SK-N-SH treated with all-trans-retinoic acid at 6 μM for 48 hours (cell line): ENCODE results near the gene ZNF618.

ENCODE experiments used
- ATAC-seq: fragments of 200-7000 bp; cut with Tn5 transposase; 3 replicates; pipeline ENCODE4 v1.9.1; 2020; ENCODE audit warnings: mild to moderate bottlenecking, moderate library complexity
- ARNTL ChIP-seq: fragments of 450-650 bp; formaldehyde crosslinking; IDR thresholded peaks from 2 replicates; pipeline ENCODE4 v1.5.0; 2020; ENCODE audit warnings: low read depth, mild to moderate bottlenecking, moderate library complexity, borderline replicate concordance
- BACH2 ChIP-seq: fragments of 250-450 bp; sonication (Bioruptor Pico); IDR thresholded peaks from 2 replicates; pipeline ENCODE4 v1.9.0; 2021; ENCODE audit warnings: mild to moderate bottlenecking, borderline replicate concordance
- CSDC2 ChIP-seq: fragments of 250-450 bp; sonication (Bioruptor Pico); IDR thresholded peaks from 2 replicates; pipeline ENCODE4 v1.5.0; 2020; ENCODE audit warnings: mild to moderate bottlenecking, moderate library complexity
- CSRNP3 ChIP-seq: fragments of 250-450 bp; sonication (Bioruptor Pico); IDR thresholded peaks from 2 replicates; pipeline ENCODE4 v1.5.1; 2021; ENCODE audit warnings: mild to moderate bottlenecking, moderate library complexity
- ESRRG ChIP-seq: fragments of 250-450 bp; sonication (Bioruptor Pico); IDR thresholded peaks from 2 replicates; pipeline ENCODE4 v1.6.1; 2021; ENCODE audit warnings: mild to moderate bottlenecking
- GLIS3 ChIP-seq: fragments of 250-450 bp; sonication (Bioruptor Pico); IDR thresholded peaks from 2 replicates; pipeline ENCODE4 v1.5.0; 2020; ENCODE audit warnings: mild to moderate bottlenecking, moderate library complexity
- OSR1 ChIP-seq: fragments of 250-450 bp; sonication (Bioruptor Pico); IDR thresholded peaks from 2 replicates; pipeline ENCODE4 v1.8.0; 2022; ENCODE audit warnings: moderate library complexity, mild to moderate bottlenecking, inconsistent platforms
- PATZ1 ChIP-seq: fragments of 250-450 bp; sonication (Bioruptor Pico); IDR thresholded peaks from 2 replicates; pipeline ENCODE4 v1.8.0; 2020; ENCODE audit warnings: mild to moderate bottlenecking, moderate library complexity, borderline replicate concordance
- POU6F1 ChIP-seq: fragments of 250-450 bp; sonication (Bioruptor Pico); IDR thresholded peaks from 2 replicates; pipeline ENCODE4 v1.8.0; 2021; ENCODE audit warnings: low read depth, mild to moderate bottlenecking, moderate library complexity, borderline replicate concordance
- PPARA ChIP-seq: fragments of 250-450 bp; sonication (Bioruptor Pico); IDR thresholded peaks from 2 replicates; pipeline ENCODE4 v1.5.0; 2020; ENCODE audit warnings: mild to moderate bottlenecking, borderline replicate concordance
- RARB ChIP-seq: fragments of 250-450 bp; sonication (Bioruptor Pico); IDR thresholded peaks from 2 replicates; pipeline ENCODE4 v1.8.0; 2021; ENCODE audit warnings: mild to moderate bottlenecking, moderate library complexity
- SNAI2 ChIP-seq: fragments of 250-450 bp; sonication (Bioruptor Pico); IDR thresholded peaks from 2 replicates; pipeline ENCODE4 v1.5.0; 2020; ENCODE audit warnings: mild to moderate bottlenecking, moderate library complexity
- TCF4 ChIP-seq: fragments of 250-450 bp; sonication (Bioruptor Pico); IDR thresholded peaks from 2 replicates; pipeline ENCODE4 v1.8.0; 2021; ENCODE audit warnings: mild to moderate bottlenecking, moderate library complexity, borderline replicate concordance
- TOX ChIP-seq: fragments of 250-450 bp; sonication (Bioruptor Pico); IDR thresholded peaks from 2 replicates; pipeline ENCODE4 v1.8.0; 2021; ENCODE audit warnings: mild to moderate bottlenecking, moderate library complexity, borderline replicate concordance
- TSHZ2 ChIP-seq: fragments of 250-450 bp; sonication (Bioruptor Pico); IDR thresholded peaks from 2 replicates; pipeline ENCODE4 v1.5.0; 2020; ENCODE audit warnings: mild to moderate bottlenecking, moderate library complexity
- ZC3H10 ChIP-seq: fragments of 250-450 bp; sonication (Bioruptor Pico); IDR thresholded peaks from 2 replicates; pipeline ENCODE4 v1.5.1; 2021; ENCODE audit warnings: mild to moderate bottlenecking, moderate library complexity
- ZFP3 ChIP-seq: fragments of 250-450 bp; sonication (Bioruptor Pico); IDR thresholded peaks from 2 replicates; pipeline ENCODE4 v1.5.0; 2020; ENCODE audit warnings: mild to moderate bottlenecking, moderate library complexity
- ZFP30 ChIP-seq: fragments of 450-650 bp; formaldehyde crosslinking; IDR thresholded peaks from 2 replicates; pipeline ENCODE4 v1.5.0; 2022; ENCODE audit warnings: mild to moderate bottlenecking, moderate library complexity
- ZNF565 ChIP-seq: fragments of 450-650 bp; formaldehyde crosslinking; conservative IDR thresholded peaks from 2 replicates; pipeline ENCODE4 v1.5.0; 2020; ENCODE audit warnings: low read depth, mild to moderate bottlenecking, moderate library complexity
- ZNF70 ChIP-seq: fragments of 450-650 bp; formaldehyde crosslinking; IDR thresholded peaks from 2 replicates; pipeline ENCODE4 v1.5.0; 2020; ENCODE audit warnings: mild to moderate bottlenecking, moderate library complexity
- ZNF8 ChIP-seq: fragments of 450-650 bp; formaldehyde crosslinking; IDR thresholded peaks from 2 replicates; pipeline ENCODE4 v1.5.0; 2020; ENCODE audit warnings: mild to moderate bottlenecking, moderate library complexity
- TF ChIP-seq, protein P1 (sequence below): fragments of 250-450 bp; sonication (Bioruptor Pico); IDR thresholded peaks from 2 replicates; pipeline ENCODE4 v1.5.1; 2020; ENCODE audit warnings: low read depth, mild to moderate bottlenecking, moderate library complexity

The ZNF618 gene

DNA sequence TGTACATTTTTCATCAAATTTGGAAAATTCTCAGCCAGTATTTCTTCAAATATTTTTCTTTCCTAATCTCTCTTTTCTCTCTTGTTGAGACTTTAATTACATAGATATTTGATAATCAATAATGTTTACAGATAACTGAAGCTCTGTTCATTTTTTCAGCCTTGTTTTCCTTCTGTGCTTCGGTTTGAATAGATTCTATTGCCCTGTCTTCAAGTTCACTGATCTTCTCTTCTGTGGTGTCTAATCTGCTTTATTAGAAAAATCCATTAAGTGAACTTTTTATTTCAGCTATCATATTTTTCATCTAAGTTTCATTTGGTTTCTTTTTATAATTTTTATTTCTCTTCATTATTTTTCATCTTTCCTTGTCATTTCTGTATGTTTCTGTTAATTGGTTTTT, 147.9 kb downstream of the ZNF618 start:
- TF ChIP-seq TCF4 (CRISPR knock-in tag) (no peak), ZFP30 (peak; percentile 99), PPARA (CRISPR knock-in tag) (no peak), ARNTL (no peak), GLIS3 (CRISPR knock-in tag) (no peak)
- no peak for ATAC-seq

DNA sequence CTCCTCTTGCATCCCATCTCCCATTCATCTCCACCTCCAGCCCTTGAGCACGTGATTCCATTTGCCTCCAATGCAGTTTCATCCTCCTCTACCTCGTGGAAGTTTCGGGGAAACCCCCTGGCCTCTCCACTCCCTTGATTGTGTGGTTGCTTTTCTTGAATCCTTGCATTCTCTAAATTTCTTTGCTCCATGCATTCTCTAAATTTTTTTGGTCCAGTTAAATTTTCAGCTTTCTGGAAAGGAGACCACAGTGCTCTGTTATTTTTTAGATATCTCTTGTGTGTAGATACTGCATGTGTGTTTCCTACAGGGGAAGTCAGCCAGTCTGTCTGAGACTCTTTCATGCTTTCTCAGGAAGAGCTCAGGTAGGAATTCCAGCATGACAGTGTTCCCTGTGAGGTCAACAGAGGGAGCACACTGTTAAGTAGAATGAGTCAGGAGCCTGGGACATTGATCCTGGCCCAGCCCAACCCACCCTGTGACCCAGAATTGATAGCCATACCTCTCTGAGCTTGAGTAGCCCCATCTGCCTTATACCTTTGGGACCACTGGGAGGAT, 149.2 kb downstream of the ZNF618 start:
- no peak for TF ChIP-seq ZNF565 (CRISPR knock-in tag)
- no peak for TF ChIP-seq POU6F1 (CRISPR knock-in tag)
- no peak for TF ChIP-seq ZC3H10 (CRISPR knock-in tag)
- TF ChIP-seq CSRNP3 (CRISPR knock-in tag), result no peak
- no peak for TF ChIP-seq BACH2 (CRISPR knock-in tag)
- TF ChIP-seq, protein P1, sequence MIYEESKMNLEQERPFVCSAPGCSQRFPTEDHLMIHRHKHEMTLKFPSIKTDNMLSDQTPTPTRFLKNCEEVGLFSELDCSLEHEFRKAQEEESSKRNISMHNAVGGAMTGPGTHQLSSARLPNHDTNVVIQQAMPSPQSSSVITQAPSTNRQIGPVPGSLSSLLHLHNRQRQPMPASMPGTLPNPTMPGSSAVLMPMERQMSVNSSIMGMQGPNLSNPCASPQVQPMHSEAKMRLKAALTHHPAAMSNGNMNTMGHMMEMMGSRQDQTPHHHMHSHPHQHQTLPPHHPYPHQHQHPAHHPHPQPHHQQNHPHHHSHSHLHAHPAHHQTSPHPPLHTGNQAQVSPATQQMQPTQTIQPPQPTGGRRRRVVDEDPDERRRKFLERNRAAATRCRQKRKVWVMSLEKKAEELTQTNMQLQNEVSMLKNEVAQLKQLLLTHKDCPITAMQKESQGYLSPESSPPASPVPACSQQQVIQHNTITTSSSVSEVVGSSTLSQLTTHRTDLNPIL (CRISPR knock-in tag), result no peak
- TF ChIP-seq CSDC2 (CRISPR knock-in tag), result no peak
- no peak for TF ChIP-seq RARB (CRISPR knock-in tag)
- no peak for TF ChIP-seq SNAI2 (CRISPR knock-in tag)
- no peak for TF ChIP-seq ZFP3 (CRISPR knock-in tag)
- TF ChIP-seq ARNTL, result no peak
- no peak for ATAC-seq

DNA sequence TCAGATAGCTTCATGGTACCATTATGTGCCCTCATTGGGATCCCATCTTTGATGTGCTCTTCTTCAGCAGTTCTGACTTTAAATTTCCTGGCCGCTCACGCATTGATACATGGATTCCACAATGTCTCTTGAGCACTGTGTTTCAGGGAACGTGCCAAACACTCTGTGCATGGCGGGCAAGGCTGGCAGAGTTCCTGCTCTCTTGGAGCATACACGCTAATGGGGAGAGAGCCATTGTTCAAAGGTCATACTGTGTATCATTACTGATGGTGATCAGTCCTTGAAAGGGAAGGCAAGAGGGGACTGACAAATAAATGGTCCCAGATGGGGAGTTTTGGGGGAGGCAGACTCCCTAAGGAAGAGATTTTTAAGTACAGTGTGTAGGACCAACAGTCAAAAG, 149.7 kb downstream of the ZNF618 start:
- TF ChIP-seq TSHZ2, result no peak
- TF ChIP-seq ESRRG (CRISPR knock-in tag), result no peak
- TF ChIP-seq ZFP30, result no peak
- no peak for ATAC-seq

- TF ChIP-seq PATZ1 (CRISPR knock-in tag), result no peak
- TF ChIP-seq CSDC2 (CRISPR knock-in tag), result no peak
- no peak for TF ChIP-seq ZNF8 (CRISPR knock-in tag)
- TF ChIP-seq TCF4 (CRISPR knock-in tag), result no peak
- TF ChIP-seq CSRNP3 (CRISPR knock-in tag), result no peak
- no peak for TF ChIP-seq SNAI2 (CRISPR knock-in tag)
- no peak for TF ChIP-seq OSR1 (CRISPR knock-in tag)
- TF ChIP-seq TOX (CRISPR knock-in tag), result no peak
- no peak for TF ChIP-seq ZC3H10 (CRISPR knock-in tag)
- TF ChIP-seq BACH2 (CRISPR knock-in tag), result no peak
- no peak for TF ChIP-seq GLIS3 (CRISPR knock-in tag)
- no peak for TF ChIP-seq ZFP30
- no peak for TF ChIP-seq ZNF70 (CRISPR knock-in tag)
- no peak for ATAC-seq
Observed at GRCh38 chr9:114026335-114026734, 150.2 kb downstream of the ZNF618 start.
